ENCODE data around the gene CHIC1.

The CHIC1 gene

DNA sequence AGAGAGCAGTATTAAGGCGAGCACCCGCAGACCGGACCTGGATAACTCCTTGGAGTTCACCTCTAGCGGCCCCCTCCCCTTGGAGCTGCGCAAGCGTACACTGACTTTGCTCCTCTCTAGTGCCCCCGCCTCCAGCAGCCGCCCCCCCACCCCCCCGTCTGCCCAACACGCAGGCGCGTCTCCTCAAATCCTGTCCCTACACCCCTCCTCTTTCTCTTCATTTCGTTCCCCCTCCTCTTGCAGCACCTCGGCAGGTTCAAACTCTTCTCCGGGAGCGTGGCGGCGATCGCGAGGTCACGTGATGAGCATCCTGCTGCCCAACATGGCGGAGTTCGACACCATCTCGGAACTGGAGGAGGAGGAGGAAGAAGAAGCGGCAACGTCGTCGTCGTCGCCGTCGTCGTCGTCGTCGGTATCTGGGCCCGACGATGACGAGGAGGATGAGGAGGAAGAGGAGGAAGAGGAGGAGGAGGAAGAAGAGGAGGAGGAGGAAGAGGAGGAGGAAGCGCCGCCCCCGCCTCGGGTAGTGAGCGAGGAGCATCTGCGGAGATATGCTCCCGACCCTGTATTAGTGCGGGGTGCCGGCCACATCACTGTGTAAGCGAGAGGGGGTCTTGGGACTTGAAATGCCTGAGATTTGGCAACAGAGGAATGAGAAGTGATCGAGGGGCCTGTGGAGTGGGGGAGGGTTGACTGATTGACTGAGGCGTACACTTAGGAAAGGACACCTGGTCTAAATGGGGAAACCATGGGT lies at the start of gene CHIC1 (continued):
- TF ChIP-seq ZNF302 (tag by site-specific recombination; IDR thresholded peaks at IDR 0.05; ENCODE audit: low read depth) = no peak
- peak; percentile 63; the same call in 1 of the 2 replicates for TF ChIP-seq SP7 (tag by site-specific recombination; IDR thresholded peaks at IDR 0.05)
- TF ChIP-seq ZNF211 (tag by site-specific recombination; IDR thresholded peaks at IDR 0.05; ENCODE audit: low read depth) = no peak
- TF ChIP-seq KLF8 (tag by site-specific recombination; IDR thresholded peaks at IDR 0.05) = peak; percentile 35
- TF ChIP-seq ZNF140 (tag by site-specific recombination; IDR thresholded peaks at IDR 0.05) = 0 out of 2 replicates have a peak, but pooled peaks have one; percentile 11
- no peak for TF ChIP-seq ZNF354C (tag by site-specific recombination; IDR thresholded peaks at IDR 0.05; ENCODE audit: borderline replicate concordance, low read depth)
- peak; percentile 64 for TF ChIP-seq SP3 (tag by site-specific recombination; IDR thresholded peaks at IDR 0.05)
- TF ChIP-seq, protein P1, sequence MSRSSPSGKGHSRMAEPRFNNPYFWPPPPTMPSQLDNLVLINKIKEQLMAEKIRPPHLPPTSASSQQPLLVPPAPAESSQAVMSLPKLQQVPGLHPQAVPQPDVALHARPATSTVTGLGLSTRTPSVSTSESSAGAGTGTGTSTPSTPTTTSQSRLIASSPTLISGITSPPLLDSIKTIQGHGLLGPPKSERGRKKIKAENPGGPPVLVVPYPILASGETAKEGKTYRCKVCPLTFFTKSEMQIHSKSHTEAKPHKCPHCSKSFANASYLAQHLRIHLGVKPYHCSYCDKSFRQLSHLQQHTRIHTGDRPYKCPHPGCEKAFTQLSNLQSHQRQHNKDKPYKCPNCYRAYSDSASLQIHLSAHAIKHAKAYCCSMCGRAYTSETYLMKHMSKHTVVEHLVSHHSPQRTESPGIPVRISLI (tag by site-specific recombination; IDR thresholded peaks at IDR 0.05) = no peak
- TF ChIP-seq, protein P2, sequence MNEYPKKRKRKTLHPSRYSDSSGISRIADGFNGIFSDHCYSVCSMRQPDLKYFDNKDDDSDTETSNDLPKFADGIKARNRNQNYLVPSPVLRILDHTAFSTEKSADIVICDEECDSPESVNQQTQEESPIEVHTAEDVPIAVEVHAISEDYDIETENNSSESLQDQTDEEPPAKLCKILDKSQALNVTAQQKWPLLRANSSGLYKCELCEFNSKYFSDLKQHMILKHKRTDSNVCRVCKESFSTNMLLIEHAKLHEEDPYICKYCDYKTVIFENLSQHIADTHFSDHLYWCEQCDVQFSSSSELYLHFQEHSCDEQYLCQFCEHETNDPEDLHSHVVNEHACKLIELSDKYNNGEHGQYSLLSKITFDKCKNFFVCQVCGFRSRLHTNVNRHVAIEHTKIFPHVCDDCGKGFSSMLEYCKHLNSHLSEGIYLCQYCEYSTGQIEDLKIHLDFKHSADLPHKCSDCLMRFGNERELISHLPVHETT (tag by site-specific recombination; IDR thresholded peaks at IDR 0.05) = peak; percentile 63; the same call in 1 of the 2 replicates
- no peak for TF ChIP-seq ZNF785 (tag by site-specific recombination; IDR thresholded peaks at IDR 0.05)
- TF ChIP-seq ZNF843 (tag by site-specific recombination; IDR thresholded peaks at IDR 0.05) = peak; percentile 53; the same call in 1 of the 2 replicates
- peak; percentile 91 for TF ChIP-seq EGR2 (tag by site-specific recombination; IDR thresholded peaks at IDR 0.05; ENCODE audit: low read depth)
- TF ChIP-seq YY2 (tag by site-specific recombination; IDR thresholded peaks at IDR 0.05) = peak; percentile 90
- no peak for TF ChIP-seq TCF7L2 (IDR thresholded peaks at IDR 0.05; ENCODE audit: borderline replicate concordance, low read depth, low read length)
- TF ChIP-seq ZNF621 (tag by site-specific recombination; IDR thresholded peaks at IDR 0.05) = no peak
- TF ChIP-seq, protein P3, sequence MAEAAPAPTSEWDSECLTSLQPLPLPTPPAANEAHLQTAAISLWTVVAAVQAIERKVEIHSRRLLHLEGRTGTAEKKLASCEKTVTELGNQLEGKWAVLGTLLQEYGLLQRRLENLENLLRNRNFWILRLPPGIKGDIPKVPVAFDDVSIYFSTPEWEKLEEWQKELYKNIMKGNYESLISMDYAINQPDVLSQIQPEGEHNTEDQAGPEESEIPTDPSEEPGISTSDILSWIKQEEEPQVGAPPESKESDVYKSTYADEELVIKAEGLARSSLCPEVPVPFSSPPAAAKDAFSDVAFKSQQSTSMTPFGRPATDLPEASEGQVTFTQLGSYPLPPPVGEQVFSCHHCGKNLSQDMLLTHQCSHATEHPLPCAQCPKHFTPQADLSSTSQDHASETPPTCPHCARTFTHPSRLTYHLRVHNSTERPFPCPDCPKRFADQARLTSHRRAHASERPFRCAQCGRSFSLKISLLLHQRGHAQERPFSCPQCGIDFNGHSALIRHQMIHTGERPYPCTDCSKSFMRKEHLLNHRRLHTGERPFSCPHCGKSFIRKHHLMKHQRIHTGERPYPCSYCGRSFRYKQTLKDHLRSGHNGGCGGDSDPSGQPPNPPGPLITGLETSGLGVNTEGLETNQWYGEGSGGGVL (tag by site-specific recombination; IDR thresholded peaks at IDR 0.05) = peak; percentile 63
- TF ChIP-seq ZNF610 (tag by site-specific recombination; IDR thresholded peaks at IDR 0.05; ENCODE audit: borderline replicate concordance) = peak; percentile 35; the same call in 1 of the 2 replicates
- TF ChIP-seq ZNF311 (tag by site-specific recombination; IDR thresholded peaks at IDR 0.05; ENCODE audit: borderline replicate concordance) = no peak
- TF ChIP-seq, protein P4, sequence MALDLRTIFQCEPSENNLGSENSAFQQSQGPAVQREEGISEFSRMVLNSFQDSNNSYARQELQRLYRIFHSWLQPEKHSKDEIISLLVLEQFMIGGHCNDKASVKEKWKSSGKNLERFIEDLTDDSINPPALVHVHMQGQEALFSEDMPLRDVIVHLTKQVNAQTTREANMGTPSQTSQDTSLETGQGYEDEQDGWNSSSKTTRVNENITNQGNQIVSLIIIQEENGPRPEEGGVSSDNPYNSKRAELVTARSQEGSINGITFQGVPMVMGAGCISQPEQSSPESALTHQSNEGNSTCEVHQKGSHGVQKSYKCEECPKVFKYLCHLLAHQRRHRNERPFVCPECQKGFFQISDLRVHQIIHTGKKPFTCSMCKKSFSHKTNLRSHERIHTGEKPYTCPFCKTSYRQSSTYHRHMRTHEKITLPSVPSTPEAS (tag by site-specific recombination; IDR thresholded peaks at IDR 0.05) = 0 out of 2 replicates have a peak, but pooled peaks have one; percentile 7
- TF ChIP-seq, protein P5, sequence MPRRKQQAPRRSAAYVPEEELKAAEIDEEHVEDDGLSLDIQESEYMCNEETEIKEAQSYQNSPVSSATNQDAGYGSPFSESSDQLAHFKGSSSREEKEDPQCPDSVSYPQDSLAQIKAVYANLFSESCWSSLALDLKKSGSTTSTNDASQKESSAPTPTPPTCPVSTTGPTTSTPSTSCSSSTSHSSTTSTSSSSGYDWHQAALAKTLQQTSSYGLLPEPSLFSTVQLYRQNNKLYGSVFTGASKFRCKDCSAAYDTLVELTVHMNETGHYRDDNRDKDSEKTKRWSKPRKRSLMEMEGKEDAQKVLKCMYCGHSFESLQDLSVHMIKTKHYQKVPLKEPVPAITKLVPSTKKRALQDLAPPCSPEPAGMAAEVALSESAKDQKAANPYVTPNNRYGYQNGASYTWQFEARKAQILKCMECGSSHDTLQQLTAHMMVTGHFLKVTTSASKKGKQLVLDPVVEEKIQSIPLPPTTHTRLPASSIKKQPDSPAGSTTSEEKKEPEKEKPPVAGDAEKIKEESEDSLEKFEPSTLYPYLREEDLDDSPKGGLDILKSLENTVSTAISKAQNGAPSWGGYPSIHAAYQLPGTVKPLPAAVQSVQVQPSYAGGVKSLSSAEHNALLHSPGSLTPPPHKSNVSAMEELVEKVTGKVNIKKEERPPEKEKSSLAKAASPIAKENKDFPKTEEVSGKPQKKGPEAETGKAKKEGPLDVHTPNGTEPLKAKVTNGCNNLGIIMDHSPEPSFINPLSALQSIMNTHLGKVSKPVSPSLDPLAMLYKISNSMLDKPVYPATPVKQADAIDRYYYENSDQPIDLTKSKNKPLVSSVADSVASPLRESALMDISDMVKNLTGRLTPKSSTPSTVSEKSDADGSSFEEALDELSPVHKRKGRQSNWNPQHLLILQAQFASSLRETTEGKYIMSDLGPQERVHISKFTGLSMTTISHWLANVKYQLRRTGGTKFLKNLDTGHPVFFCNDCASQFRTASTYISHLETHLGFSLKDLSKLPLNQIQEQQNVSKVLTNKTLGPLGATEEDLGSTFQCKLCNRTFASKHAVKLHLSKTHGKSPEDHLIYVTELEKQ (tag by site-specific recombination; IDR thresholded peaks at IDR 0.05; ENCODE audit: borderline replicate concordance) = no peak
- no peak for TF ChIP-seq ZNF514 (tag by site-specific recombination; IDR thresholded peaks at IDR 0.05)
- no peak for TF ChIP-seq OVOL3 (tag by site-specific recombination; IDR thresholded peaks at IDR 0.05)
- peak; percentile 92 for TF ChIP-seq ZBTB17 (tag by site-specific recombination; IDR thresholded peaks at IDR 0.05)
- TF ChIP-seq, protein P6, sequence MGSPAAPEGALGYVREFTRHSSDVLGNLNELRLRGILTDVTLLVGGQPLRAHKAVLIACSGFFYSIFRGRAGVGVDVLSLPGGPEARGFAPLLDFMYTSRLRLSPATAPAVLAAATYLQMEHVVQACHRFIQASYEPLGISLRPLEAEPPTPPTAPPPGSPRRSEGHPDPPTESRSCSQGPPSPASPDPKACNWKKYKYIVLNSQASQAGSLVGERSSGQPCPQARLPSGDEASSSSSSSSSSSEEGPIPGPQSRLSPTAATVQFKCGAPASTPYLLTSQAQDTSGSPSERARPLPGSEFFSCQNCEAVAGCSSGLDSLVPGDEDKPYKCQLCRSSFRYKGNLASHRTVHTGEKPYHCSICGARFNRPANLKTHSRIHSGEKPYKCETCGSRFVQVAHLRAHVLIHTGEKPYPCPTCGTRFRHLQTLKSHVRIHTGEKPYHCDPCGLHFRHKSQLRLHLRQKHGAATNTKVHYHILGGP (tag by site-specific recombination; IDR thresholded peaks at IDR 0.05) = no peak
- TF ChIP-seq BCL11A (tag by site-specific recombination; IDR thresholded peaks at IDR 0.05; ENCODE audit: low read depth) = no peak
- TF ChIP-seq ZNF645 (tag by site-specific recombination; IDR thresholded peaks at IDR 0.05) = 0 out of 2 replicates have a peak, but pooled peaks have one; percentile 69
- TF ChIP-seq, protein P7, sequence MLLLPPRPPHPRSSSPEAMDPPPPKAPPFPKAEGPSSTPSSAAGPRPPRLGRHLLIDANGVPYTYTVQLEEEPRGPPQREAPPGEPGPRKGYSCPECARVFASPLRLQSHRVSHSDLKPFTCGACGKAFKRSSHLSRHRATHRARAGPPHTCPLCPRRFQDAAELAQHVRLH (tag by site-specific recombination; IDR thresholded peaks at IDR 0.05) = 0 out of 2 replicates have a peak, but pooled peaks have one; percentile 12

Data from HEK293 (cell line).